IPS-18a (cell line): ENCODE results near the gene RDH5.

Experiments used
- H3K27ac ChIP-seq: one replicate; pipeline ENCODE4 v1.5.1; 2013; ENCODE audit warnings: low read length
- H3K27me3 ChIP-seq: one replicate; pipeline ENCODE4 v1.6.1; 2013; ENCODE audit warnings: mild to moderate bottlenecking, low read length; ENCODE audit not compliant: control insufficient read depth, insufficient read depth
- H3K36me3 ChIP-seq: one replicate; pipeline ENCODE4 v1.6.1; 2013; ENCODE audit warnings: low read depth, low read length; ENCODE audit not compliant: control insufficient read depth
- H3K4me1 ChIP-seq: one replicate; pipeline ENCODE4 v1.6.1; 2013; ENCODE audit warnings: low read depth, low read length; ENCODE audit not compliant: control insufficient read depth
- H3K4me3 ChIP-seq: one replicate; pipeline ENCODE4 v1.5.1; 2013; ENCODE audit warnings: low read length
- H3K9ac ChIP-seq: one replicate; pipeline ENCODE4 v1.6.1; 2013; ENCODE audit warnings: mild to moderate bottlenecking, low read length, moderate library complexity
- H3K9me3 ChIP-seq: one replicate; pipeline ENCODE4 v1.6.1; 2013; ENCODE audit warnings: low read depth, low read length; ENCODE audit not compliant: control insufficient read depth

RDH5 gene

GRCh38 chr12:55717011-55718007, 2.9 kb upstream of the RDH5 start:
- peak overlapping the region; percentile 1 for H3K27ac ChIP-seq
- peak overlapping the region; percentile 84 for H3K9ac ChIP-seq
- no peaks in the 10 kb centered on the region for H3K9me3 ChIP-seq
- peak overlapping the region; percentile 91 for H3K4me3 ChIP-seq
- H3K4me1 ChIP-seq = peaks cover 25% of the 10 kb centered on the region
- H3K27me3 ChIP-seq = no peaks in the 10 kb centered on the region
- no peaks in the 10 kb centered on the region for H3K36me3 ChIP-seq

- peak overlapping the region; percentile 91 for H3K4me3 ChIP-seq
- peaks cover 25% of the 10 kb centered on the region for H3K4me1 ChIP-seq
- H3K9me3 ChIP-seq = no peaks in the 10 kb centered on the region
- peak overlapping the region; percentile 8 for H3K9ac ChIP-seq
- peak overlapping the region; percentile 83 for H3K27ac ChIP-seq
- H3K27me3 ChIP-seq = no peaks in the 10 kb centered on the region
- H3K36me3 ChIP-seq = no peaks in the 10 kb centered on the region
These were observed 2.2 kb upstream of the RDH5 start for GRCh38 chr12:55718015-55718414.

GRCh38 chr12:55718624-55719275, 1.4 kb upstream of the RDH5 start:
- Histone ChIP-seq H3K4me3 (peak overlapping the region; percentile 91), H3K9me3 (no peaks in the 10 kb centered on the region), H3K36me3 (peaks cover under 1% of the 10 kb centered on the region), H3K4me1 (peaks cover 25% of the 10 kb centered on the region), H3K27ac (peak overlapping the region; percentile 83), H3K9ac (peak overlapping the region; percentile 8), H3K27me3 (no peaks in the 10 kb centered on the region)

GRCh38 chr12:55719371-55719770, 822 bp upstream of the RDH5 start:
- no peak overlapping the region for H3K27ac ChIP-seq
- peaks cover 25% of the 10 kb centered on the region for H3K4me1 ChIP-seq
- no peak overlapping the region for H3K9ac ChIP-seq
- no peak overlapping the region for H3K4me3 ChIP-seq
- no peaks in the 10 kb centered on the region for H3K9me3 ChIP-seq
- H3K36me3 ChIP-seq = peaks cover 7% of the 10 kb centered on the region
- no peaks in the 10 kb centered on the region for H3K27me3 ChIP-seq

- H3K4me3 ChIP-seq = no peak overlapping the region
- no peak overlapping the region for H3K27ac ChIP-seq
- H3K27me3 ChIP-seq = no peaks in the 10 kb centered on the region
- no peak overlapping the region for H3K9ac ChIP-seq
- peaks cover 25% of the 10 kb centered on the region for H3K4me1 ChIP-seq
- no peaks in the 10 kb centered on the region for H3K9me3 ChIP-seq
- peaks cover 16% of the 10 kb centered on the region for H3K36me3 ChIP-seq
These were observed 776 bp downstream of the RDH5 start for GRCh38 chr12:55720894-55721444.

GRCh38 chr12:55721601-55722213, 1.5 kb downstream of the RDH5 start:
- Histone ChIP-seq H3K27ac (no peak overlapping the region), H3K4me1 (peaks cover 26% of the 10 kb centered on the region), H3K9ac (no peak overlapping the region), H3K9me3 (no peaks in the 10 kb centered on the region), H3K4me3 (no peak overlapping the region), H3K27me3 (no peaks in the 10 kb centered on the region), H3K36me3 (peaks cover 22% of the 10 kb centered on the region)

GRCh38 chr12:55722948-55723347, 2.8 kb downstream of the RDH5 start:
- Histone ChIP-seq H3K4me1 (peaks cover 19% of the 10 kb centered on the region), H3K4me3 (no peak overlapping the region), H3K27me3 (no peaks in the 10 kb centered on the region), H3K36me3 (peaks cover 24% of the 10 kb centered on the region), H3K9me3 (no peaks in the 10 kb centered on the region), H3K9ac (no peak overlapping the region), H3K27ac (no peak overlapping the region)

GRCh38 chr12:55723516-55724225, 3.5 kb downstream of the RDH5 start:
- Histone ChIP-seq H3K4me1 (peaks cover 12% of the 10 kb centered on the region), H3K27me3 (no peaks in the 10 kb centered on the region), H3K36me3 (peaks cover 24% of the 10 kb centered on the region), H3K9ac (no peak overlapping the region), H3K4me3 (no peak overlapping the region), H3K27ac (no peak overlapping the region), H3K9me3 (no peaks in the 10 kb centered on the region)

GRCh38 chr12:55724226-55724939, 4.2 kb downstream of the RDH5 start:
- no peak overlapping the region for H3K27ac ChIP-seq
- no peaks in the 10 kb centered on the region for H3K27me3 ChIP-seq
- peaks cover 5% of the 10 kb centered on the region for H3K4me1 ChIP-seq
- H3K4me3 ChIP-seq = no peak overlapping the region
- H3K9ac ChIP-seq = no peak overlapping the region
- no peaks in the 10 kb centered on the region for H3K9me3 ChIP-seq
- peaks cover 24% of the 10 kb centered on the region for H3K36me3 ChIP-seq

- Histone ChIP-seq H3K36me3 (peaks cover 24% of the 10 kb centered on the region), H3K9ac (no peak overlapping the region), H3K27ac (no peak overlapping the region), H3K9me3 (no peaks in the 10 kb centered on the region), H3K4me3 (no peak overlapping the region), H3K27me3 (no peaks in the 10 kb centered on the region), H3K4me1 (peaks cover 6% of the 10 kb centered on the region)
These were observed 4.7 kb downstream of the RDH5 start for GRCh38 chr12:55724940-55725309.
